GM19452 (cell line): ENCODE results near the gene MCRS1.
A peak's percentile ranks its signal among the peaks of the same experiment; 100 is the strongest.

Experiments
- ATAC-seq: cut with Tn5 transposase; IDR thresholded peaks from one replicate; pipeline ENCODE4 v1.9.1; 2021; ENCODE audit not compliant: unreplicated experiment

Gene MCRS1

DNA sequence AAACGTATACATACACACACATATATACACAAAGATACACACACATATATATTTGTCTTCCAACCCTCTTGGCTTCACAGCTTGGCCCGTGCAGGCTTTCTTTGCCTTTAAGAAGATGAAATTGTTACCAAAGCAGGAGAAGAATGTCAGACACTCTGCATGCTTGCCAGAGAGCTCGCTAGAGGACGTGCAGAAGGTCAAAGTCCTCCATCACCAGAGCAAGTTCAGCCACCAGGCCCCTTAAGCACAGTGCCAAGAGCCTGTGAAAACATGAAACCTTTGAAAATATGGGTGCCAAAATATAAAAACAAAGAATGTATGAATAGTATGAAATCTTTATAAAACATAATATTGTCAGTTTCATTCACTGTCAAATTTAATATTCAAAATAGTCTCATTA lies 14.9 kb upstream of the MCRS1 start:
- ATAC-seq: no peak

DNA sequence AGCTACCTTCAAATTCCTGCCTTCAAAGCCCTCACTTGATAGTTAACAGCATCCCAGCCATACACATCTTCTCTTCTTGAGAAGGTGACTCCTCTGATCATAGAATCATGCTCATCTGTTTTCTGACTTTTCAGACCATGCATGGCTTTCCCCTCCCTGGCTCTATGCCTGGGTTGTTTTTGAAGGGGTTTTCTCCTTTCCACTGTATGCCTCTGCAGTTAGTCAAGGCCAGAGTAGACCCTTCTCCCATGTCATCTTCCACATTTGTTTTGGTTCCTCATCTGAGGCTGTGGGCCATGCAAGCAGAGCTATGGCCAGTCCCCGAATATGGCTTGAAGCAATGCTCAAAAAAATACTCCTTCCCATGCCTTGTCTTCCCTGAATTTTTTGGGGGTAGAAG lies 14.3 kb upstream of the MCRS1 start:
- no peak for ATAC-seq

DNA sequence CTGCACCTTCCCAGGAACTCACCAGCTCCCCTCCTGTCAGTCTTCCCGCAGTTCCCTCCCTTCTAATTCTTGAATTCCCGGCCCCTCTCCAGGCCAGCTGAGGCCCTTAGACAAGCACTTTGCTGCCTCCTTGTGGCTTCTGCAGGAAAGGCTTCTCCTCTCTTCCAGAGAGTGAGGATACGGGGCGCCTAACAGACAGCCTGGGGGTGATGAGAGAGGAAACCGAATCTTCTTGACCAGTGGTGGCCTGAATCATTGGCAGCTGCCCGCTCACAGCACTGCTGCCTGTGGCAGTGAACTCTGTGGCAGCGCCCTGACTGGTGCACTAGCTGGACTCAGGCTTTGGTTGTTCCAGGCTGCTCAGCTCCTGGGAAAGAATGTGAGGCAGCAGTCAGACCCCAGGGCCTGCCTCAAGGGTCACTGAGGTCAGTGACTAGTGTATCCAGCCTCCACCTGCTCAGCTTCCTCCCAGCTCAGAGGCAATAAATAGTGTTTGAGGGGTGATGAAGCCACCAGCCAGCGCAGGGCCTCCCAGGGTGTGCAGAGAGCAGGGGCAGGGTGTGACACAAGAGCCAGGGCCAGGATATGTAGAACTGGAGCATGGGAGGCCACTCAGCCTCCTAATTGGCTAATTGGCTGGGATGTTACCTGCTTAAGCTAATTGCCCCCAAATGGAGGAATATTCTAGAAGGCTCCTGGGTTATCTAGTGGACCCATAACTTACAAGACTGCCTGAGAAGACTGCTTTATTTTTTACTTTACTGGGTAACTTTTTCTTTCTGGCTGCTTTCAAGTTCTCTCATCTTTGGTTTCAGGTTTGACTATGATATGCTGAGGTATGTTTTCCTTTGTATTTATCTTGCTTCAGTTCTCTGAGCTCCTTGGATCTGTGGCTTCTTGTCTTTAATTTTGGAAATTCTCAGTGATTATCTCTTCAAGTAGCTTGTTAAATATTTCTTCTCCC lies 12.9 kb upstream of the MCRS1 start:
- ATAC-seq: no peak

DNA sequence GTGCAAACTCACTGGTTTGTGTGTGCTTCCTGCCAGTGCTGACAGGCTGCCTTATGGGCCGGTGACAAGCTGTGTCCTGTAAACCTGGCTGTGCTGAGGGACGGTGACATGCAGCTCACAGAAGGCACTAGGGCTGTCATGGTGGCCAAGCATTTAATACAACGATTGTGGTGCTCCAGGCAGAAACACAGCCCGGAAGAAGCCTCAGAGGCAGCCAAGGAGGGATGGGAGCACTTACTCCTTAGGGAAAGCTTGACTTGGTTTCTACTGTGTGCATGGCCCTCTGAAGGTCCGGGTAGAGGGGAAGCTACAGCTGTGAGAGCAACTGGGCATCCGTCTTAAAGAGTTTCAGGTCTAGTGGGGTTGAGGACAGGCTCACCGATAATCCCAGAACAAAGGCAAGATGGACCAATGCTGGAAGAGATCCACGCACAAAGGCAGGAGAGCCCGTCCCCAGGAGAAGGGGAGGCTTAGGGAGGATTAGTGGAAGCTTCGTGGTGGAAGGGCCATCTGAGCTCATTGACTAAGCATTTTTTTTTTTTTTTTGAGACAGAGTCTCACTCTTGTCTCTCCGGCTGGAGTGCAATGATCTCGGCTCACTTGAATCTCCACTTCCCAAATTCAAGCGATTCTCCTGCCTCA lies 10.7 kb upstream of the MCRS1 start:
- no peak for ATAC-seq

DNA sequence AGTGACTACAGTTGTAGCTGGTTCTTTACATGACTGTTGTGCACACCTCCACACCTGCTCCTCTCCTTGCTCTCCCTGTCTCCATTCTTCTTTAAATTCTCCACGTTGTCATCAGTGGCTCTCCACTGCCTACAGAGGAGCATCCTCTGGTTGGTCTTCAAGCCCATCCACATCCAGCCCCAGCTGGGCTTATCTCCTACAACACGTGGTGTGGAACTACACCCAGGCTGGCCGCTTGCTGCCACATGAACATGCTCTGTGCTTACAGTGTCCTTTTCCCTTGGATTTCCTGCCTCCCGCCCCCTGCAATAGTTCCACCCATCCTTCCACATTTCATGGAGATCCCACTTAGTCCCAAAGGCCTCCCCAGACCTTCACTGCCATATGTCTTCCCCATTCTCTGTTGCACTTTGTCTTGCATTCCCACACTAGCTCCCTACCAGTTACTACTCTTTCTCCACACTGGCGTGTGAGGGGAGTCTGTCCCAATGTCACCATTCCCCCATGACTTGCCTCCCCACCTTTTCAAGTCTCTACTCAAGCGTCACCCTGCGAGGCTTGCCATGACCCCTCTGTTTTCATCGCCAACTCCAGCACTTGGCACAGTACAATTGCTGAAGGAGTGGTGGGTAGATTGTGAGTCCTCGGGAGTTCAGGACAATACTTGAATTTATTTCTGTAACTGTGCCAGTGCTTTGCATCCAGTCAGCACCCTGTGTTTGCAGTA lies 9.8 kb upstream of the MCRS1 start:
- no peak for ATAC-seq

DNA sequence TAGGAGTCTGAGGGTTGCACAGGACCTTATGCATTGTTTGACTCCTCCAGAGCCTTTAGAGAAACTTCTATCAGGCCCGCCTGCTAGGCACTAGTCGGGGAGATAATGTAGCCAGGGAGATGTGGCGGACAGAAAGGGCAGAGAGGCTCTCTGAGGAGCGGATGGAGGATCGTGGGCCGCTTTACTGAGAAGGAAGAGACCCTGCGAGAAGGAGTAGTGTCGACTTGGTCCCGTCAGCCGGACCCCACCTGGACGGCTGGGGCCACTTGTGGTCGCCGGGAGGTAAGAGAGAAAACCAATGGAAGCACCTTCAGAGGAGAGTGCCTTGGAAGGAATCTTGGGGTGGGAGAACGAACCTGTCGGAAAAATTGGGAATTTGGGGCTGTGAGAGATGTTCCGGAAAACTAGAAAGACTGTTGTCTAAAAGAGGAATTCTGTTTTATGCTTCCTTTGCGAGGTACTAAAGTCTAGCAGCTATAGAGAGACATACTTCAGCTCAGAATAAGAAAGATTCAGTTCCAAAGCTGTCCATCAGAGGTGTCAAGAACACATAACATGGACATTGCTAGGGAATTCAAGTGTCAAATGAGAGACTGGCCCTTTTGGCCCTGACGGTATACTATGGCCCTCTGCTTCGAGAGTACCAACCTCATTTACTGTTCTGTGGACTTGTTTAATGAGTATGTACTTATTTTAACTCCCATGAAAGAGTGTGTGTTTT lies 660 bp upstream of the MCRS1 start:
- peak; percentile 25 for ATAC-seq

DNA sequence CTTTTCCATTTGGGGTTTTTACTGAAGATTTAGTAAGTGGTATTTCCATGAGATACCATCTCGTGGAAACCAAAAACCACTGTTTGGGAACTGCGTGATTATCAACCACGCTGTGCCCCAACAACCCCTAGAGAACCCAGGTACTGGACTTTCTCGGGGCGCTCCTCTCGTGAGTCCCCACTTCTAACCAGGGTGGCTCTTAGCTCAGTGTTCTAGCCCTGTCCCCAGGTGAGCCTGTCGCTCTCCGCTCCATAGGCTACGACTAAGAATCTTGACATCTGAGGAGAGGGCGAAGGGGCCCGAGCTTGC lies 686 bp downstream of the MCRS1 start:
- no peak for ATAC-seq

DNA sequence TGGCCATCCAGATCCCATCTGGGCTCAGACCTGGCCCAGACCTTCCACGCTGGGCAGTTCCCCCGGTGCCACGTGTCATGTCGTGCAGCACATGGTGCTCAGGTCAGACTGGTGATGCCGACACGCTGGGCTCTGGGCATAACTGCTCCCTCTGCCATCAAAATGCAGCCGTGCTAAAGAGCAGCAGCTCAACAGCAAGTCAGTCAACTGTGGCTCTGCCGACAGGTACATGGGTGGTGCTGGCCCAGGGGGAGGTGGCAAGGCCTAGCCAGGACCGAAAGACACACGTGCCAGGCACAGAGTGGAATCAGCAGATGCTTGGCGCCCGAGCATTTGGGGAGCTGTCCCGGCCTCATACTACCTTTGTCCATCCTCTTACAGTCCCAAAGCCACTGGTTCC lies 1.6 kb downstream of the MCRS1 start:
- ATAC-seq: no peak

DNA sequence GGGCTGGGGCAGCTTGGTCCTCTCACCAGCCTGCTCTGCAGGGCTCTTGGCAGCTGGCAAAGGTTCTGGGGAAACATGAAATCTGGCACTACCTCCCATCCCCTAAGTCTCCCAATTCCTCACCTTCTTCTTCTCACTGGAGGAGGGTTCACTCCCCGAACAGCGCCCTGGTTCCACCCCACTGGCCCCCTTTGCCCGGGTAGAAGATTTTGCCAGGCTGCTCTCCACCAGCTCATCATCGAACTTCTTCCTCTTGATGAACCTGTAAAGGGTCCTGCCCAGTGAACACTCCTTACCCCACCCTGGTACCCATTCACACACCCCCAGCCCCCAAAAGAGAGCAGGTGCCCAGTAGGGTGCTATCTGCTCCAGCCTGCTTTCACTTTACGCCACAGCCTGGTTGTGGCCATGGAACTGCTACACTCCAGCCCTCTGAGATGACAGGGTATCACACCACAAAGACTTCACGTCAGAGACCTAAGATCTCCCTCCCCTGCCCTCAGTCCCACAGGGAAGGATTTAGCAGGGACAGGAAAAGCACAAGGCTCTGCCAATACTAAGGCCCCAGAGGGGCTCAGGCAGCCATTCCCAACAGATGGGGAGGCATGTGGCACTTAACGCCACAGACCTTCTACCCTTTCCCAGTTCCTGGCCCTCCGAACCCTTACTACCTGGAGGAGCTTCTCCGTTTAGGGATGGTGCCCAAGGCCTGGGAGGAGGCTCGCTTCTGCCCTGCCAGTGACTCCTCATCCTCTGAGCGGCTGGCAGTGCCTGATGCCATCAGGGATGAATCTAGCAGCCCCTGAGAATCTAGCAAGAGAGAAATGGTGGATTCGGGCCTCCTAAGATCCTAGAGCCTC lies 2.3 kb downstream of the MCRS1 start:
- no peak for ATAC-seq

DNA sequence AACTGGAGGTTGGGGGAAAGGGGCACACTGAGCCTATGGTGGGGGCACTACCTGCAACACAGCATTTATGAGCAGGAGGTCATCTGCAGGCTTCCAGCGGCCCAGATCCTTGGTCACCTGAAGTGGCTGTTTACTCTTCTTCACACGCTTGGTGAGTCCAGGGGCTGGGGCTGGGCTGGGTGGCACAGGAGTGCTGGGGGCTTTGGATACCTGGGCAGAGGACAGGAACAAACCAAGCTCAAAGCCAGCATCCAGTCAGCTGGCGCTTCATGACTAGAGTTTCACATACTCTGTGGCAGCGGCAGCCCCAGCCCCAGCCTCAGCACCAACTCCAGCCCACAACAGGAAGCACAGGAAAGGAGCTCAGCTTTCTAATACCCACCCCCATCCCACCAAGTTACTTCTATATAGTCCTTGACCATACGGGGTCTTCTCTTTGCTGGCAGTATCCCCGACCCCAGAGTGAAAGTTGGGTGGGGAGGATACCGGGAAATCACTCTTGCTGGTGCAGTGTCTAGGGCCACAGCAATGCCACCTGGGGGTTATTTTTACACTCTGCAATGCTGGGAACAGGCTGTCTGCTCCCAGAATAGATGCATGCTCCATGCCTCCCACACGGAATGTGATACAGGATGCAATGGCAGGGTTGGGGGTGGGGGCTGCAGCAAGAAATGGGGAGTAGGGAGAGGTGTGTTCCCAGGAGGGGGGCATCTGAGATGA lies 3.1 kb downstream of the MCRS1 start:
- no peak for ATAC-seq

DNA sequence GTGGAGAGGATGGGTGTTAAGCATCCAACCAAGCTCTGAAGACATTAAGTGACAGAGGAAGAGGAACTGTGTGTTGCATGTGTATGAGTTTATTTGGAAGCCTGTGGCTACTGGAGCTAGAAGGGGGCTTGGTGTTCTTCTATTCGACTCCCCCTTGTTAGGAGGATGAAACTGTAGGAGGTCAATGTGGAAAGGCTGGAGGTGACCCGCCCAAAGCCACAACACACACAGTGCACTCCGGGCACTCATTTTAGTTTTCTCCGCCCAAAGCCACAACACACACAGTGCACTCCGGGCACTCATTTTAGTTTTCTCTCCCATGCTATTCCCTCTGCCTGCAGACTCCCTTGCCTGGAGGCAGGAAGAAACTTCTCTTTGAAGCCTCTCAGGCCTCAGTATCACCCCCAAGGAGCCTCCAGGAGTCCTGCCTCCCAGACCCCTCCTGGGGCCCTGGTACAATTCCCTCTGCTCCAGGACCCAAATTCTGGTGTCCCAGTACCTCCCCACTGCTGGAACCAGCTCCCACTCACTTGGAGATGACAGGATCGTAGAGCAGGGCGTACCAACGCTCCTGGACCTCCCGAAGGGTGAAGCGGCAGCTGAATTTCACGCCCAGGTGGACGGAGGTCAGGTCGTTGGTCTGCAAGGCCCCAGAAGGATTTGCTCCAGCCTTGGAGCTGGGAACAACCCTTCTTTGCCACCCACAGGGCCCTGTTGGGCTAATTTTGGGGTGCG lies 3.8 kb downstream of the MCRS1 start:
- no peak for ATAC-seq

DNA sequence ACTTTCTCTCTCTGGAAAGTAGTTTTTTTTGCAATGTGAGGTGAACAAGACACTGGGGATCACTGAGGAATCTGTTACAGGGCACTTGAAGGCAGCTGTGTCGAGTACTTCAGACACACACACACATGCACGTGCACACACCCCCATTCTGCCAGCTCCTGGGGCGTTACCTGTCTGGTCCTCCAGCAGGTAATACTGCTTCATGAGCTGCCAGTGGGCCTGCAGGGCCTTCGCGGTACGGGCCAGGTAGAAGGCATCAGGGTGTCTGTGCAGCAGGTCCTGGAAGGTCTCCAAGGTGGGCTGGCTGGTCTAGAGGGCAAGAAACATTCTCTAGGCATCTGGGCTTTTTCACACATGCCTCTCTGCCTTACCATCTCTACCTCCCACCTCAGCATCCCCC lies 5.1 kb downstream of the MCRS1 start:
- no peak for ATAC-seq

DNA sequence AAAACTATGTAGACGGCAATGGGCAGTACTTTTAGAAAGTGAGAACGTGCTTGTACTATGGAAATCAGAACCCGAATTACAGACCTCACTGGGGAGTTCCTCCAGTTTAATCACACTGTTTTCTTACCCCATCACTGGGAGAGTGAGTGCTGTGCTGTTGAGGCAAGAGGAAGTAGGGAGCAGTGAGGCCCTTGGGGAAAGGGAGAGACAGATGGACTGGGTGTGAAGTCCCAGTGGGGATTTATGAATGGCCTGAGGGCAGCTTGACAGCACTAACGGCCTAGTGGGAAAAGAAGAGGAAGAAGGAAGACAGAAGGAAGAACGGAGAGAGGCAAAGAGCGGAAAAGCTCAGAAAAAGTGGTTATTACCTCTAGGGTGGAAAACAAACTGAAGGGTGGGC lies 5.7 kb downstream of the MCRS1 start:
- ATAC-seq: no peak

DNA sequence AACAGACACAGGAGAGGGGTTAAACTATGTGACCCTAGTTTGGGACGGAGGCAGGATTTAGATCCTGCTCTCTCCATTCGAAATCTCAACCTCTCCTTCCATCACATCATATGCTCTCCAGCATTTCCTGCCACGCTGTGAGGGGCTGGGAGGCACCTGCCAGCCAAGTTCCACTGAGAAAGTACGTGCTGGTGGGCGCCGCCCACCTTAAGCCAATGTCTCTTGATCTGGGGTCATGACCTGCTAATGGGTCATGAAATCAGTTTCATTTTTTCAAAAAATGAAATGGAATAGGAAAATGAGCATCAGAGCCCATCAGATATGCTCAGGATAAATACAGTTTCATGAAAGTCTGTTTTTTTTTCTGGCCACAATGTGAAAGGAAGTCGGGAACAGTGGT lies 7.2 kb downstream of the MCRS1 start:
- ATAC-seq: no peak

DNA sequence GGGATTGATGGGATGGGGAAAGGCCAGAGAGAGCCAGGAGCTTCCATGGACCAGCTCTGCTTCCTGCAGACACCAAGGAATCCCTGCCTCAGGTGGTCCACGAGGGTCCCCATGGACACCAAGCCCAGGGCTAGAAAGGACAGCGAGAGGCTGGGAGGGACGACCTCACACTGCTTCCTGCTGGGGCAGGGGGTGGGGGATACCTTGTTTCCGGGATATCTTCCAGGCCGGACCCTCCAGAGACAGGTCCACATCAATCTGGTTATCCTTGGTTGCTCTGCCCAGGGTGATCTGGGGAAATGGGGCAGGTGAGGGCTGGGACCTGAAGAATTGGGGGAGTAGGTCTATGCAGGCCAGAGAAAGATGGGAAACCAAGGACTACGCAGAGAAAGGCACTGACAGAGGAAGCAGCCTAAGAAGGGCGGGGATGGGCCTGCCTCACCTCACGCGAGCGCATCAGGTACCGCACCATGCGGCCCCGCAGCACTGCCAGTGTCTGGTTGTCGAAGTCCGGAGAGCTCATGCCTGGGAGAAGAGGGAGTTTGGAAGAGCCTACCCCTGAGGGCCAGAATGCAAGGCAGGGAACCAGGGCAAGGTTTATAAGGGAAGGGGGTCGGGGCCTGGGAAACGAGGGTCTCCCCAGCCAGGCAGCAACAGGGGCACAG lies 8.8 kb downstream of the MCRS1 start:
- no peak for ATAC-seq

DNA sequence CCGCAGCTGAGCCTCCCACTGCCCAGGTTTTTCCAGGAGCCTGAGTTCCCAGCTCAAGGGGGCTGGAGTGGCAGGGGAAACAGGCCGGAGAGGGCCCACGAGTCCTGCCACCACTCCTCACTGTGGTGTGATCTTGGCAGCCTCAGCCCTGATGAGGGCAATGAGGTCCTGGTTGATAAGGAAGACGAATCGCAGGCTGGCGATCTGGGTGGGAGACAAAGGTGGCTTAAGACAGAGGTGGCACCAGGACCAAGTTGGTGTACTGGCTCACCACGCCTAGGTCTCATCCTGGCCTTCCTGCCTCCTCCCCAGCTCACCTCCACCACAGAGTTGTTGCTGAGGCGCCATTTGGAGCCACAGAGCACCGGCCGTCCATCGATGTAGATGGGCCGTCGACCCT lies 9.4 kb downstream of the MCRS1 start:
- no peak for ATAC-seq

DNA sequence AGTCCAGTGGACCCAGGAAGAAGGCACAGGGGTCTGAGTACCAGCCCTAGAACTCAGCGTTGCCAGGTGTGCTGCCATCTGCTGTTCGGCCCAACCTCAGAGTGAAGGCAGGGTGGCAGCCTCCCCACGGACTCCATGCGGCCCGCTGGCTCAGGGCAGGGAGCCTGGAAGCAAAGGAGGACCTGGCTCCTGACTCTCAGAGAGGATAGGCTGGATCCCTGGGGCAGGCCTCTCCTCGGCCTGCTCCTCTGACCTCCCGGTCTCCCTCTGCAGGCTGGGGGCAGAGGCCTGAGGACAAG lies 10.1 kb downstream of the MCRS1 start:
- ATAC-seq: no peak

DNA sequence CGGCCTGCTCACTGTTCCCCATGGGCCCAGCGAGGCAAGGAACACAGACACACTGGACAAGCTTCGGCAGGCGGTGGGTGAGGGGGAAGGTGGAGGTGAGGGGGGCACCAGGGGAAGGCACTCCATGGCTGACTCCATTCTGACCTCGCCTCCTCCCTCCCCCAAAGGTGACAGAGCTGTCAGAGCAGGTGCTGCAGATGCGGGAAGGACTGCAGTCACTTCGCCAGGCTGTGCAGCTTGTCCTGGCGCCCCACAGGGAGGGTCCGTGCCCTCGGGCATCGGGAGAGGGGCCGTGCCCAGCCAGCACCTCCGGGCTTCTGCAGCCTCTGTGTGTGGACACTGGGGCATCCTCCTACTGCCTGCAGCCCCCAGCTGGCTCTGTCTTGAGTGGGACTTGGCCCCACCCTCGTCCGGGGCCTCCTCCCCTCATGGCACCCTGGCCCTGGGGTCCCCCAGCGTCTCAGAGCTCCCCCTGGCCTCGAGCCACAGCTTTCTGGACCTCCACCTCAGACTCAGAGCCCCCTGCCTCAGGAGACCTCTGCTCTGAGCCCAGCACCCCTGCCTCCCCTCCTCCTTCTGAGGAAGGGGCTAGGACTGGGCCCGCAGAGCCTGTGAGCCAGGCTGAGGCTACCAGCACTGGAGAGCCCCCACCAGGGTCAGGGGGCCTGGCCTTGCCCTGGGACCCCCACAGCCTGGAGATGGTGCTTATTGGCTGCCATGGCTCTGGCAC lies 10.6 kb downstream of the MCRS1 start:
- ATAC-seq: no peak
